HG03469 (cell line): Measurements from ENCODE around the gene SAMD10.
"Not testable (repeated sequence)": the region's sequence is repeated elsewhere in the genome, so short reads cannot be mapped to it uniquely, and the experiment has no call there.

Experiments used
- ATAC-seq: cut with Tn5 transposase; IDR thresholded peaks from one replicate; pipeline ENCODE4 v1.9.1; 2021; ENCODE audit warnings: mild to moderate bottlenecking, moderate library complexity, moderate number of reproducible peaks; ENCODE audit not compliant: unreplicated experiment

The SAMD10 gene

GRCh38 chr20:63969838-63970713 lies 9.4 kb downstream of the SAMD10 start, which contains the start of gene ZNF512B:
TSS of gene ZNF512B (minus strand) at chr20:63969930. CDS start at chr20:63967950, 1,980 bp downstream.
- ATAC-seq, result no peak

DNA sequence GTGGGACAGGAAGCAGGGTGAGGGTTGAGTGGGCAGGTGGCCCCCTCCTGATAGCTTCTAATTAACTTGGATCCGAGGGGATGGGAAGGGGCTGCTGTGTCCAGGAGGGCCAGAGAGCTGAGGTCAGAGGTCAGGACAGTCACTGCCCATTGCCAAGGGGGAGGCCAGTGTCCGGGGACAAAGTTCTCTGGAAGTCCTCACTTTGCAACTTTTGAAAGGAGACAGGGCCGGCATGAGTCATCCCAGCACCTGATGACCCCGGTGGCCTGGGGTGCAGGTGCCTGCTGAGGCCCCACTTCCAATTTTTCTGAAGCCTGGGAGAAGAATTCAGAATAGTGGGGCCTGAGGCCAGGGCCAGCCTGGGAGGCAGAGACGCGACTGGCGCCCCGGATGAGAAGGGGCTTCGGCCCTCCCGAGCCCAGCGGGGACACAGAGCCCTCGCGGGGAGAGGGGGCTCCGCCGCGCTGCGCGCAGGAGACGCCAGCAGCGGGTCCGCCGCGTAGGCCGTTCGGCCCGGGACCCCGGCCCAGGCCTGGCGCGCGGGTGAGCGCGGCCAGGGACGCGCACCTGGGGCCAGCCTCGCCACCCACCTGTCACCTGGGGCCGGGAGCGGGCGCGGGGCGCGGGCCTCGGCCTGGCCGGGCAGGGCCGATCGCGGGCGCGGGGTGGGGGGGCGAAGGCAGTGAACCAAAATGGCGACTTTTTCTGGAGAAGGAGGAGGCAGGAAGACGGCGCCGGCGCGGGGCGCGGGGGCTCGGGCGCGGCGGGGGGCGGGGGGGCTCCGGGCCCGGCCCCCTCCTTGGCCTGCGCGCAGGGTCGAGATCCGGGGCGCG lies 10.3 kb downstream of the SAMD10 start:
- ATAC-seq, result no peak

DNA sequence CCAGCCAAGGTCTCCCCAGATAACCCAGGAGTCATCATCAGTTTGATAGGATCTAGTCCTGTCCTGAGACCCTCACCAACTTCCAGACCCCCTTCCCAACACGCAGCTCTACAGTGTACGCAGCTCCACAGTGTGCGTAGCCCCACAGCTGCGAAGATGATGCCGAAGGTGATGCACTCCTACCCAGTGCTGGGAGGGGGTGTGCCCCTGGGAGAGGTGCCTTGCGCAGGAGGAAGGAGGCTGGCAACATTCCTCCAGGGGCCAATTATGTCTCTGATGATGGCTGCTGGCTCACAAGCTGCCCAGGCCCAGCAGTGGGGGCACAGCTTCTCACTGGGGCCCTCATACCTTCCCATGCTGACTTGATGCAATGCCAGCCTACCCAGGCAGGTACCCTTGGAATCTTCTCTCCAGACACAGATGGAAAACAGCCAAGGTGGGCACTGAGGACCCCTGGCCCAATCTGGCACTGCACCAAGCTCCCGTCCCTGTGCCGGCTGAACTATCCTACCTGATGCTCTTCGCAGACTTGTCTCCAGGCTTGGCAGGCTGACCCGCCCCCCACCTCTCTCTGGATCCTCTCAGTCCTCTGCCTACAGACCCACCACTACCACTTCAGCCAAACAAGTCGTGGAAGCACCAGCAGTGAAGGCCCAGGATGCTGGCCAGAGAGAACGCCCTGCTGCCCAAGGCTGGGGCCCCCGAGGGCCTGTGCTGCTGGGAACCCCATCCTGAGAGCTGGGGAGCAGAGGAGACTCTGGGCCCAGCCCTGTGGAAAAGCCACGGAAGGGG lies 11.1 kb downstream of the SAMD10 start:
- ATAC-seq, result no peak

DNA sequence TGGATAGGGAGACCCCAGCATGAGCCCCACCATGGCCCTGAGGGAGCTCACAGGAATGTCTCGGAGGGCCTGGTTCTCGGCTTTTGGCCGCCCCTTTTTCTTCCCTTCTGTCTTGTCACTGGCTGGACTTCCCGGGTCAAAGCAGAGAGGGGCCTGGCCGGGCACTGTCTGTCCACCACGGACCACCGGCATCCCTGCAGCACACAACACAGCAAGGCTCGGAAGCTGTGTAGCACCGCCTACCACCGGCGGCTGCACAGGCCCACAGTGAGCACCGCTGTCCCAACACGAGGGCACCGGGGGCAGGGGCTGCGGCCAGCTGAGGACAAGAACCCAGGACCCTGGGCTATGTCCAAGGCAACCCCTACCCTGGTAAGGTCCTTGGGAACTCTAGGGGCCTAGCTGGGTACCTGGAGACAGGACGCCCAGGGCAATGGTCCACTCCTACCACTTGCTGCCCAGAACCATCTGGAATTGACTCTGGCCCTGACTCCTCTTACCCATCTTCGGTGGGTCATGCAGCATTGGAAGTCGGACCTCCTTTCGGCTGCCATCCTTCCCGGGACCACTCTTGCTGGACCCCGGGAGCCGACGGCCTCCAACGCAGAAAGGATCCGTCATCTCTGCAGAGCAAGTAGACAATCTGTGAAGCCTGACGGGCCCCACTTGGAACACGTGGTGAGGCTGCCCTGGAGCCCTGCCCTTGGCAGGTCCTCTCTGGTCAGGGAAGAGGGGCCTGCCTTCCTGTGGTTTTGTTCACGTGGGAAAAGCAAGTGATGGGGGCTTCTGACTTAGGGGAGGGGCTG lies 11.9 kb downstream of the SAMD10 start:
- ATAC-seq, result no peak

DNA sequence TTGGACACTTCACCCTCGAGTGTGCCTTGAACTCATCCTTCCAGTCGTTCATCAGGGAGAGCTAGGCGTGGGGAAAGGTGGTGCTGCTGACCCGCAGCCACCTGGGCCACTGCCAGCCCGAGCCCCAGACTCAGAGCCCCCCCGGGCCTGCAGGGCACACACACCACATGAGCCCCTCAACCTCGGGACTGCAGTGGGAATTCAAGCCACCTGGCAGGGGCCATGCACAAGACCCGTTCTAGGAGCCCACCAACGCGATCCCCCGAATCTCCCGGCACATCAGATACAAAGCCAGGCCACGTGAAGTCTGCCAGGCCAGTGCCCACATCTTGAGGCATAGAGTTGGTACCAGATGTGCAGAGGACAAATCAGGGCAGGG lies 12.5 kb downstream of the SAMD10 start:
- ATAC-seq, result no peak

DNA sequence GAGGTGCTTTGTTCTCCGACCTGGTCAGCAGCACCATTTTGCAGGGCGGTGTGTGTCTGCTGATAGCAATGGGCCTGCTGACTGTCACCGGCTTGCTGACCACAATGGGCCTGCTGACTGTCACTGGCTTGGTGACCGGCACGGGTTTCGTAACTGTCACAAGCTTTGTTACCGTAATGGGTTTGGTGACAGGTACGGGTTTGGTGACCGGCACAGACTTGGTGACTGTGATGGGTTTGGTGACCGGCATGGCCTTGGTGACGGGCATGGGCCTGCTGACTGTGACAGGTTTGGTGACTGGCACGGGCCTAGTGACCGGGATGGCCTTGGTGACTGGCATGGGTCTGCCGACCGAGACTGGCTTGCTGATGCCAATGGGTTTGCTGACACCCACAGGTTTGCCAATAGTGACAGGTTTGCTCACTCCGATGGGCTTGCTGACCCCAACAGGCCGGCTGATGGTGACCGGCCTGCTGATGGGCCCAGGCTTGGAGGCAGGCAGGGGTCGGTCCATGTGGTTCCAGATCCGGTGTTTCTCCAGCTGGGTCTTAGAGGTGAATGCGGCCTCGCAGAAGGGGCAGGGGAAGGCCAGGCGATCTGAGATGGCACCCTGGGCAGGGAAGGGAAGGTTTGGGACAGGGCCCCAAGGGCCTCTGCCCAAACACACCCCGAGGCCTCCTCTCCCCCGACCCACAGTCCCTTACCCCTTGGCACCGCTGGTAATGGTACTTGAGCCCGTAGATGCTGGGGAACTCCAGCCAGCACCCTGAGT lies 13.1 kb downstream of the SAMD10 start:
- ATAC-seq, result no peak

GRCh38 chr20:63964412-63964811 lies 15.0 kb downstream of the SAMD10 start:
- ATAC-seq, result no peak

DNA sequence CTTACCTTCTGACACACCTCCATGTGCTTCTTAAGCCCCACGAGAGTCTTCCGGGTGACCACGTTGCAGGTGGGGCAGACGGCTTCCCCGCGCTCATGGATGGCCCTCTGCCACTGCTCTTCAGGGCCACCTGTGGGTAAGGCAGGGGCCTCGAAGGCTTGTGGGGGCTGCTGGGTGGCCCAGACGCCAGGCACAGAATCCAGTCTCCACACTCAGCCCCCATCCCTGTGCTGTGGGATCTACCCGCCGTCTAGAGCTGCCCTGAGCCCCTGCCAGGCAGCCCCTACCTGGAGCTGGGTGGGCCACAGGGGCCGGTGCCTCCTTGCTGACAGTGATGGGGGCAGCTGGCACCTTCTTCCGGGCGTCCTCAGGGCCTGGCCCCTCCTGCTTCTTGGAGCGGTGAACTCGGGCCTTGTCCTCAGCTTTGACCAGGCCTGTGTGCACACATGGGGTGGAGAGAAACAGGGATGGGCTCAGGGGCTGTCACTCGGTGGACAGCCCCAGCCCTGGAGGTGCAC lies 15.6 kb downstream of the SAMD10 start:
- ATAC-seq, result no peak

- no peak for ATAC-seq
Observed at GRCh38 chr20:63963348-63963741, 16.1 kb downstream of the SAMD10 start.

DNA sequence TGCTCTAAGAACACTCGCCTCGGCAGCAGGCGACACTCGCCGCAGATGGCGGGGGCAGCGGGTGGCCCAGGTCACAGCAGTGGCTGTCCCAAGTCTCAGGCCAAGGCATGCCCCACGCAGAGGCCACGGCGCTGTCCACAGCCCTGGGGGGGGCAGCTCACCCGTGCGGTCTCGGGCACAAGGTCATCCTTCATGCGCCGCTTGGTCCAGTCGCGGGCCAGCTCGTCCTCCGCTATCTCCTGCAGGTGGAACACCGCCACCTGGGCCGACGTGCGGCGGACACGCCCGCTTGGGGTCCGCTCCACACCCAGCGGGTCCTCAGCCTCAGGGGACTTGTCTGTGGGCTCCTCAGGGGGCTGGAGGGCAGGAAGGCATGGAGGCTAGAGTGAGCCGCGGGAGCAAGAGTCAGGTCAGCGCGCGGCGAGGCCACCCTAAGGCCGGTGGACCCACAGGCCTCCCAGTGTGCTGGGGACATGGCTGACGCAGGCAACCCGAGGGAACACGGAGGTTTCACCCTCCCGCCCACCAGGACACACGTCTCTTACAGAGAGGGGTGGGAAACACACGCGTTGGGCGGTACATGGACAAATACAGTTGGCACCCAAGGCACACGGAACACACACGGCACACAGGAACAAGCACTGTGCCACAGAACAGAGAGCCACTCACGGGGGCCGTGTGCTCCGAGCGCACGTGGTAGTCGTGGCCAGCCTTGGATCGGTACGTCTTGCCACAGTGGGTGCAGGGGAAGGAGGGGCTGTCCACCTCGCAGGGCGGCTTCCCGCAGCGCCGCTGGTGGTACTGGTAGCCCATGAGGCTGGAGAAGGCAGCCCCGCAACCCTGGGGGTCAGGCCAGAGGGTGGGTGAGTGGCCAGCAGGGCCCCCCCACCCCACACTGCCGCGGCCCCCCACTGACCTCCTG lies 16.8 kb downstream of the SAMD10 start:
- ATAC-seq, result no peak

- ATAC-seq, result no peak
Observed at GRCh38 chr20:63961664-63962425, 17.6 kb downstream of the SAMD10 start.

DNA sequence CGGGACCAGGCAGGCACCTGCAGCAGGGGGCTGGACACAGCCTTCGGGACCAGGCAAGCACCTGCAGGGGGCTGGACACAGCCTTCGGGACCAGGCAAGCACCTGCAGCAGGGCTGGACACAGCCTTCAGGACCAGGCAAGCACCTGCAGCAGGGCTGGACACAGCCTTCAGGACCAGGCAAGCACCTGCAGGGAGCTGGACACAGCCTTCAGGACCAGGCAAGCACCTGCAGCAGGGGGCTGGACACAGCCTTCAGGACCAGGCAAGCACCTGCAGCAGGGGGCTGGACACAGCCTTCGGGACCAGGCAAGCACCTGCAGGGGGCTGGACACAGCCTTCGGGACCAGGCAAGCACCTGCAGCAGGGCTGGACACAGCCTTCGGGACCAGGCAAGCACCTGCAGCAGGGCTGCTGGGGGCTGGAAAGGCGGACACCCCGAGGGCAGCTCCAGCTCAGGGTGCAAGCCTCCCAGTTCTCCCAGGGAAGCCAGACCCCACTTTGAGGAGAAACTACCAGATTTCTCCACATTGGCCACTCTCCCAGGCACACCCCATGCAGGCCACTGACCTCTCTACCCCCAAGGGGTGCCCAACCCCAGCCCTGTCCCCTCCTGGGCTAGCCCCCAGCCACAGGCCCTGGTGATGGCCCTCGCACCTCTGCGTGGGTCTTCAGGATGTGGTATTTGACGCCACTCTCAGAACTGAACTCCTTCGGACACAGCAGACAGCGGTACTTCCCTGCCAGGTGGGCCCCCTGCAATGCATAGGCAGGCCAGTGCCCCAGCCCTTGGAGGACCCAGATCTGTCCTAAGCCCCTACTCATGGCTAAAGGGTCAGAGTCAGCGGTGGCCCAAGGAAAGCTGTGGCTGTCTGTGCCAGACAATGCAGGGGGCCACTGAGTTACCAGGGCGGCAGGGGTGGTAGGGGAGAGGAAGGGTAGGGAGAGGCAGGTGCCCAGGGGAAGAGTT lies 18.5 kb downstream of the SAMD10 start:
- not testable (repeated sequence) for ATAC-seq

DNA sequence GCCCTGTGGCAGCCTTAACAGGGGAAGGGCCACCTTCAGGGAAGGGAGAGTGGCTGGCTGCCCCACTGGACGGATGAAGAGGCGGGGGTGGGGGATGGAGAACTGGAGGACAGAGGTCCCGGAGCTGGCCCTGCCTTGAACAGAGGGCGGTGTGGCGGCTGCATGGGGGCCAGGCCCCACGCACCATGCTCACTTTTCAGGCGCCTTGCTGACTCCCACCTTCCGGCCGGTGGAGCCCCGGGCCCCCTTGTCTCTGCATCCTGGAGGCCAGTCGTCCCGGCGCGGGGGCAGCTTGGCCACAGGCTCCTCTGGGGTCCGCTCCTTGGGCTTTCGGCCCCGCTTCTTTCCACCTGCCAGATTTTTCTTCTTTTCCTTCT lies 19.8 kb downstream of the SAMD10 start:
- no peak for ATAC-seq

- ATAC-seq, result no peak
Observed at GRCh38 chr20:63958964-63959698, 20.3 kb downstream of the SAMD10 start.

GRCh38 chr20:63958471-63958870 lies 21.0 kb downstream of the SAMD10 start:
- no peak for ATAC-seq
